C4-2B (cell line): ENCODE results near the gene CHURC1.

Experiments used
- H3K27ac ChIP-seq: fragments of 450-650 bp; 2 replicates; pipeline ENCODE4 v1.5.1; 2017
- CTCF ChIP-seq: fragments of 450-650 bp; conservative IDR thresholded peaks from 2 replicates; pipeline ENCODE4 v1.5.1; 2017; ENCODE audit warnings: mild to moderate bottlenecking
- ZFX ChIP-seq: fragments of 450-650 bp; IDR thresholded peaks from 2 replicates; pipeline ENCODE4 v1.6.1; 2017

CHURC1 gene

GRCh38 chr14:64871344-64871743 lies 42.9 kb upstream of the CHURC1 start:
- TF ChIP-seq ZFX (no peak), CTCF (no peak)
- H3K27ac ChIP-seq, result no peak overlapping the region

DNA sequence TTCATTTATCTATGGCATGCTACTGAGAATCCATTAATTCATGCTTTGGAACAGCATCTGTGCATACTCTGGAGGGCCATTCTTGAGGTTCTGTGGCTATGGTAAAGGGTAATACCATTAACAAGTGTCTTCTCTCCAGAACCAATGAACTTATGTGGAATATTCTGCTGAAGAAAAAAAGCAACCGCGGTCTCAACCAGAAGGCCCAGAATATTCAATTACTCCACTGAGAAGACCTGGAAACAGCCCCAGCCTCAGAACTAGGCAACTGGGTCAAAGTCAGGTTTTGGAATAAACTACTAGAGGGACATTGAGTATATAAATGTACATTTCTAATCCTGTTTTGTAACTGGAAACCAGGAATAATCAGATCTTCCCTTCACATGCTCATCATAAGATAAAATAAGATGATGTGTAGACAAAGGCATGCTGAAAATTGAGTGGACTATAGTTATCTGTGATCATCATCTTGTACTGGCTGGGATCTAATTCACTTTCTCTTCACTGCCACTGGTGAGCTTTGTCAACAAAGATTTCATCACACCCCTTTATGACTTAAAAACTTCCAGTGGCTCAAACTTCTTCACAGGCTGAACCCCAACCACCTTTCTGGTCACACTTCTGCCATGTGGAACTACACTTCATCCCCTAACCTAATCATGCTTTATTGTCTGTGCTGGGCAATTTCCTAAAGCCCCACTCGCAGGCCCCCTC lies 40.6 kb upstream of the CHURC1 start:
- TF ChIP-seq ZFX (no peak), CTCF (no peak)
- H3K27ac ChIP-seq, result no peak overlapping the region

DNA sequence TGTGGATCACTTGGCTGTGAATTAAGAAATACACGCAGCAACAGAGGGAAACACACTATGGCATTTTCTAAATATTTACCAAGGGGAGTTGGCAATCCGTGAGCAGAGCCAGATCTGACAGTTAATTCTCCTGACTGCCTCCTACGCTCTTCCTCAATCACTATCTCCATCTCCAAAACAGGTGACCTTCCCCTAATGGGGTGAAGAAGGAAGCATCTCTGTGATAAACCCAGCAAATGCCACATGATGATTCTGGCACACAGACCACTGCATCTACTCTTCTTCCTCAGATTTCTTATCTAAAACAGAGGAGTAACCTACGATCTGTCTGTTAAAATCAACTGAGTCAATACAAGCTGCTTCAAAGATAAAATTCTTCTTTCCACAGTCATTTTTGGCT lies 38.9 kb upstream of the CHURC1 start:
- TF ChIP-seq CTCF (no peak), ZFX (no peak)
- no peak overlapping the region for H3K27ac ChIP-seq

DNA sequence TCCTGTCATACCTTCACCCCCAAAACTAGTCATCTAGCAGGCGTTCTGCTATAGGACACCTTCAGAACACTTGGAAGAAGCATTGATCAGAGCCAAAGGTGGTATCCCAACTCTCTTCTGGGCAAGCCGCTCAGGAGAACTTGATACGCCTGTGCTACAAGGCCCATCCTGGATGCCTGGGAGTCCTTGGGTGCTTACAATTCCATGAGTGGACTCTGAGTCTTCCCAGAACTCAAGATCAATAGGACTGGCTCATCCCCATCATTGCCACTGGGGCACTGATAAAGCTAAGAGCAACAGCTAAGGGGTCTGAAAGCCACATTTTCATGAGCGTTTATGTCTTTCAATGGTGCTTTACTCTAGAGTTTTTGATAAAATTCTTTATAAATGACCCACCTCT lies 36.4 kb upstream of the CHURC1 start:
- no peak for TF ChIP-seq ZFX
- TF ChIP-seq CTCF, result no peak
- H3K27ac ChIP-seq, result no peak overlapping the region

- no peak overlapping the region for H3K27ac ChIP-seq
- TF ChIP-seq CTCF, result no peak
- no peak for TF ChIP-seq ZFX
These were observed 35.2 kb upstream of the CHURC1 start for GRCh38 chr14:64878837-64879634.

GRCh38 chr14:64879635-64880220 lies 34.5 kb upstream of the CHURC1 start, which contains the start of gene SPTB:
Gene SPTB, minus strand, starts transcription at chr14:64879907. Its CDS starts 56,813 bp downstream, at chr14:64823094.
- TF ChIP-seq CTCF (no peak), ZFX (no peak)
- no peak within 1 kb of the TSS for H3K27ac ChIP-seq
